GM12892 (cell line): ENCODE data around the gene ROPN1L.

Experiments used
- POLR2A ChIP-seq: IDR thresholded peaks from 2 replicates; pipeline ENCODE4 v1.6.1; 2011; ENCODE audit warnings: low read depth, low read length, control low read depth
- POLR2AphosphoS5 ChIP-seq: IDR thresholded peaks from 2 replicates; pipeline ENCODE4 v1.6.1; 2011; ENCODE audit warnings: low read depth, low read length, control low read depth
- TAF1 ChIP-seq: IDR thresholded peaks from 2 replicates; pipeline ENCODE4 v1.6.1; 2011; ENCODE audit warnings: low read depth, mild to moderate bottlenecking, control low read depth, low read length, borderline replicate concordance

DNA sequence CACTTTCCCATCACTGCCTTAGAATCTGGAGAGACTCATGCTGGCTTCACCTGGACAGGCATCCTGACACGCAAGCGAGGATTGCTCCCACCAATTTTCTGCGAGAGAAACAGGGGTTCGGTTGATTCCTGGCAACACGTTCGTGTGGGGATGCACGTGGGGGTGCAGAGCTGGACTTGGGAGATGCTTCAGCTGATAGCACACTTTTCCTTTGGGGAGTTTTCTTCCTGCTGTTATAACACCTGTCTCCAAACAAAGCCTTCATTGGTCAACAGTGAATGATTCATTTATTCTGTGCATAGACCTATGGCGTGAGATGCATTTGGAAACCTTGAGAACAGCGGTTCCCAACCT, 50.0 kb downstream of the ROPN1L start:
- no peak for TF ChIP-seq POLR2AphosphoS5
- TF ChIP-seq POLR2A = no peak
- TF ChIP-seq TAF1 = no peak
